Retinal pigment epithelial cell (primary cell): ENCODE data around the gene MFAP3L.

Experiments used
- DNase-seq: peaks from one replicate; pipeline ENCODE4 v3.0.0-alpha.2; 2010; ENCODE audit warnings: low read depth
- H3K4me3 ChIP-seq: 2 replicates; pipeline ENCODE4 v1.5.1; 2011; ENCODE audit warnings: mild to moderate bottlenecking, low read length, control low read depth, moderate library complexity
- CTCF ChIP-seq: conservative IDR thresholded peaks from 2 replicates; pipeline ENCODE4 v1.5.1; 2011; ENCODE audit warnings: low read depth, low read length, control low read depth, inconsistent platforms

The MFAP3L gene

GRCh38 chr4:169988252-169988651, 37.9 kb downstream of the MFAP3L start:
- no peak for TF ChIP-seq CTCF
- no peak for DNase-seq
- H3K4me3 ChIP-seq = no peak overlapping the region

DNA sequence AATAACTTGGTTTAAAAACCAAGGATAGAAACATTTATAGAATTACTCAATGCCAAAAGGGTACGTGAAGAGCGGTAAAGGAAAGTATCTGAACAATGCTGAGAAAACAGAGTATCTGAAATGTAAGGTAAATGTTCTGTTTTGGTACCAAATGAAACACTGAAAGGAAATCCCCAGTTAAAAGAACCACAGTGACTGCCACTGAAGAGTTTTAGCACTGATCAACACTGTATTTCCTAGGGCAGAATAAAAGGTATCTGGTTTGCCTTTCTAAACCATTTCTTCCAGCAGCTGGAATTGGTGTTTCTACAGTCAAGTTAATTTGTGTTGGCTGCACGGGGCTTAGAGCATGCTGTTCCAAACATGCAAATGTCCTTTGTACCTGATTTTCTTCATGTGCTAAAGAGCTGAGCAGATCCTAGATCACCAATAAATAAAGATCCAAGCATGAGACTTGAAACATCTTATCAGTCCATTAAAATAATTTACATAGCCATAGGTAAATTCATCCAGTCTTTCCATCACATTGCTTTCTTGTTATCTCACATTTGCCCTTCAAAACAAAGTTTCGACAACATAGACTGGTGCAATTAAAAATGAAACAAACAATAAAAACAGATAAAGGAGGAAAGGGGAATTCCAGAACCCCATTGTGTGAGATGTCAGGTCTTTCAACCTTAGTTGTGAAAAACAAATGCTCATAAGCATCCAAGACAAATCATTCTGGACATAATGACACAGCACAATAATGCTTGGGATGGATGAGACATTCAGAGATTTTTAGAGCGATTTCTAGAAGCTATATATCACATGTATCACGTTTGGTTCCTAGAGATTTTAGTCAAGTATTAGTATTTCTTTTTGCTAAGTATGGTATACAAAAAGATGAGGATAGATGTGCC, 38.6 kb downstream of the MFAP3L start:
- no peak for DNase-seq
- no peak for TF ChIP-seq CTCF

DNA sequence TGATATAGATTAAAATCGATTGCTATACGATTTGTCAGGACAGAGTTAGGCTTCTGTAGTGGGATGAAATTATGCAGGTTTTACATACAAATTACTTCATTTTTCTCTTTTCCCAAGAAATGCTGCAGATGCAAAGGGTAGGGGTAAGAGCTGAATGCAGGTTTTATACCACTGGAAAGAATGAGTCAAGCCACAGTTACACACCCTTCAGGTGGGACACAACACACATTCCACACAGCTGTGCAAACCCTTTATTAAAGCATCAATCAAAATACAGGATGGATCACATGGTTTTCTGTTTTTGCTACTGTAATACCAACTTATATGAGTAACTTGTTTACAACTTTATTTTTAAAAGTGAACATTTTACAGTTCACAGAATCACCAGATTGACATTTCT, 39.8 kb downstream of the MFAP3L start:
- TF ChIP-seq CTCF = no peak
- no peak overlapping the region for H3K4me3 ChIP-seq
- DNase-seq = no peak

More for the DNA sequence above, 38.6 kb downstream of the MFAP3L start:
- no peak overlapping the region for H3K4me3 ChIP-seq

- DNase-seq = no peak
- H3K4me3 ChIP-seq = no peak overlapping the region
- no peak for TF ChIP-seq CTCF
Measured at GRCh38 chr4:169985881-169986280, 40.3 kb downstream of the MFAP3L start.

- no peak for DNase-seq
- no peak overlapping the region for H3K4me3 ChIP-seq
- no peak for TF ChIP-seq CTCF
Measured at GRCh38 chr4:169984745-169985144, 41.5 kb downstream of the MFAP3L start.

DNA sequence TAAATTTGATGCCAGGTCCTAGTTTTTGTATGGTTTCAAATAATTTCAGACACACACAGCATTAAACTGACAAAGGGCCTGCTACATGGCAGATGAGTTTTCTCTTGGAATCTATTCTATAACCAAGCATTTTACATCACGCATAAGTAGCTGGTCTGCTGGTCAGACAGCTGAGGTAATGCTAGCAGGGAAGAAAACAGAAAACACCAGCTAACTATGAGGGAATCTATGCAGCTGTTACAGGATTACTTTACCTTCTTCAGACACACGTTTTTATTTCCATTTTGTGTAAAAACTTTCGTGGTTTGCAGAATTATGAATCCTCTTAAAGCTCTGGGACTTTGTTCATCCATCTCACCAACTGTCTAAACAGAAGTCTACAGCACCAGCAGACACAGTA, 42.0 kb downstream of the MFAP3L start:
- no peak for DNase-seq
- TF ChIP-seq CTCF = no peak

DNA sequence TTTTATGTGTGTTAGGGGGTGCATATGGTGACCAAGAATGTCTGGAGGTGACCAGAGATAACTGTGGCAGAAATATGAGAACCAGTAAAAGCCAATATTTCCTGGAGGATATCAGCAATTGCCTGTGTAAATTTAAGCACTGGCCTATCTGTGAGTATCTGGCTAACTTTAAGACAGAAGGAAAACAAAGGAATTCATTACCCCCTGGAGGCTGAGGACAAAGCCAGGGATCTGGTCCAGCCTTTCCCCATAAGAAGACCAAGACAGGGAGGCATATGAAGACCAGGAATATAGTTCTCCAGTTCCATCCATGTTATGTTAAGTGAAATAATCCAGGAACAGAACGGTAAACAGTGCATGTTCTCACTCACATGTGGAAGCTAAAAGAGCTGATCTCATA, 49.2 kb downstream of the MFAP3L start:
- TF ChIP-seq CTCF = no peak
- DNase-seq = no peak
- H3K4me3 ChIP-seq = no peak overlapping the region

More for the DNA sequence above, 42.0 kb downstream of the MFAP3L start:
- no peak overlapping the region for H3K4me3 ChIP-seq
